Lower lobe of right lung (tissue), 2 donors: Measurements from ENCODE around the gene AFAP1. TPM values are rescaled to one million over a fixed set of nuclear protein-coding genes. Genes with fewer than 3 reads are reported as not detected.

ENCODE experiments used
- ATAC-seq, 2 donors: fragments of 200-7000 bp; cut with Tn5 transposase; one replicate each; pipeline ENCODE4 v1.9.1; 2020 to 2022; ENCODE audit warnings: mild to moderate bottlenecking in 2 of 2, moderate library complexity in 2 of 2
- DNase-seq: peaks from one replicate; pipeline ENCODE4 v3.0.0-alpha.2; 2020
- H3K27ac ChIP-seq: fragments of 200-600 bp; one replicate; pipeline ENCODE4 v1.8.0; 2022
- H3K27me3 ChIP-seq: fragments of 200-600 bp; one replicate; pipeline ENCODE4 v1.8.0; 2022; ENCODE audit warnings: low read depth
- H3K36me3 ChIP-seq: fragments of 200-600 bp; one replicate; pipeline ENCODE4 v1.8.0; 2022; ENCODE audit warnings: mild to moderate bottlenecking
- H3K4me1 ChIP-seq: fragments of 200-600 bp; one replicate; pipeline ENCODE4 v1.8.0; 2022
- H3K4me3 ChIP-seq: fragments of 200-600 bp; one replicate; pipeline ENCODE4 v1.8.0; 2022; ENCODE audit warnings: mild to moderate bottlenecking
- H3K9me3 ChIP-seq: fragments of 200-600 bp; one replicate; pipeline ENCODE4 v1.8.0; 2022
- CTCF ChIP-seq: fragments of 200-600 bp; IDR thresholded peaks from one replicate; pipeline ENCODE4 v1.8.0; 2022; ENCODE audit warnings: antibody characterized with exemption, mild to moderate bottlenecking
- intact Hi-C: fragments of 100-400 bp; cut with DNase I; formaldehyde crosslinking; loops from one replicate; pipeline ENCODE4 v1.11.0; 2022
- total RNA-seq: library from RNA; stranded (reverse); fragmentation: NEBNext Ultra II Directional; extraction: Animal tissue kit (Norgen Biotek cat#: 25700); gene quantifications from one replicate; pipeline ENCODE4 v1.2.1, GENCODE V29; 2021
- donor health status: DM: no; HTN: yes; CAD: no; lungs with severe emphysema.

The AFAP1 gene
- total RNA-seq, 1 donor from 2014 or later: 21.0 TPM

- intact Hi-C loops: no loop called here
- H3K4me3 ChIP-seq: no peak overlapping the region
- H3K27me3 ChIP-seq: no peaks in the 10 kb centered on the region
- H3K4me1 ChIP-seq: peaks cover 26% of the 10 kb centered on the region
- peaks cover 42% of the 10 kb centered on the region for H3K36me3 ChIP-seq
- no peaks in the 10 kb centered on the region for H3K9me3 ChIP-seq
- no peak for ATAC-seq
- no peak overlapping the region for H3K27ac ChIP-seq
- no peak for TF ChIP-seq CTCF
- DNase-seq: no peak
These were observed 125.2 kb downstream of the AFAP1 start for GRCh38 chr4:7814451-7814850.

GRCh38 chr4:7813674-7814073 lies 126.0 kb downstream of the AFAP1 start:
- TF ChIP-seq CTCF: no peak
- ATAC-seq (peak; percentile 56 to 83), DNase-seq (no peak)
- no peak overlapping the region for H3K4me3 ChIP-seq
- no peaks in the 10 kb centered on the region for H3K27me3 ChIP-seq
- peaks cover 26% of the 10 kb centered on the region for H3K4me1 ChIP-seq
- H3K36me3 ChIP-seq: peaks cover 42% of the 10 kb centered on the region
- intact Hi-C loops: no loop called here
- H3K27ac ChIP-seq: no peak overlapping the region
- H3K9me3 ChIP-seq: no peaks in the 10 kb centered on the region

GRCh38 chr4:7812921-7813320 lies 126.7 kb downstream of the AFAP1 start:
- intact Hi-C loops: no loop called here
- no peak overlapping the region for H3K27ac ChIP-seq
- ATAC-seq: no peak
- peaks cover 22% of the 10 kb centered on the region for H3K4me1 ChIP-seq
- no peaks in the 10 kb centered on the region for H3K9me3 ChIP-seq
- no peak for TF ChIP-seq CTCF
- peaks cover 35% of the 10 kb centered on the region for H3K36me3 ChIP-seq
- no peak overlapping the region for H3K4me3 ChIP-seq
- DNase-seq: no peak
- H3K27me3 ChIP-seq: no peaks in the 10 kb centered on the region

GRCh38 chr4:7812231-7812857 lies 127.3 kb downstream of the AFAP1 start:
- peaks cover 30% of the 10 kb centered on the region for H3K36me3 ChIP-seq
- DNase-seq (no peak), ATAC-seq (no peak)
- peaks cover 28% of the 10 kb centered on the region for H3K4me1 ChIP-seq
- no peaks in the 10 kb centered on the region for H3K27me3 ChIP-seq
- no peak overlapping the region for H3K27ac ChIP-seq
- no peak overlapping the region for H3K4me3 ChIP-seq
- no peaks in the 10 kb centered on the region for H3K9me3 ChIP-seq
- intact Hi-C loops: no loop called here
- no peak for TF ChIP-seq CTCF

GRCh38 chr4:7811536-7812191 lies 128.0 kb downstream of the AFAP1 start:
- ATAC-seq (peak; percentile 59 to 74), DNase-seq (peak; percentile 53)
- peaks cover 35% of the 10 kb centered on the region for H3K4me1 ChIP-seq

More at GRCh38 chr4:7811536-7812191, 128.0 kb downstream of the AFAP1 start:
- Histone ChIP-seq H3K36me3 (peaks cover 25% of the 10 kb centered on the region), H3K27me3 (no peaks in the 10 kb centered on the region), H3K27ac (peak overlapping the region; percentile 44), H3K9me3 (no peaks in the 10 kb centered on the region), H3K4me3 (no peak overlapping the region)
- intact Hi-C loops: no loop called here
- TF ChIP-seq CTCF: no peak
